ENCODE results near the gene OBSL1.

Gene OBSL1

DNA sequence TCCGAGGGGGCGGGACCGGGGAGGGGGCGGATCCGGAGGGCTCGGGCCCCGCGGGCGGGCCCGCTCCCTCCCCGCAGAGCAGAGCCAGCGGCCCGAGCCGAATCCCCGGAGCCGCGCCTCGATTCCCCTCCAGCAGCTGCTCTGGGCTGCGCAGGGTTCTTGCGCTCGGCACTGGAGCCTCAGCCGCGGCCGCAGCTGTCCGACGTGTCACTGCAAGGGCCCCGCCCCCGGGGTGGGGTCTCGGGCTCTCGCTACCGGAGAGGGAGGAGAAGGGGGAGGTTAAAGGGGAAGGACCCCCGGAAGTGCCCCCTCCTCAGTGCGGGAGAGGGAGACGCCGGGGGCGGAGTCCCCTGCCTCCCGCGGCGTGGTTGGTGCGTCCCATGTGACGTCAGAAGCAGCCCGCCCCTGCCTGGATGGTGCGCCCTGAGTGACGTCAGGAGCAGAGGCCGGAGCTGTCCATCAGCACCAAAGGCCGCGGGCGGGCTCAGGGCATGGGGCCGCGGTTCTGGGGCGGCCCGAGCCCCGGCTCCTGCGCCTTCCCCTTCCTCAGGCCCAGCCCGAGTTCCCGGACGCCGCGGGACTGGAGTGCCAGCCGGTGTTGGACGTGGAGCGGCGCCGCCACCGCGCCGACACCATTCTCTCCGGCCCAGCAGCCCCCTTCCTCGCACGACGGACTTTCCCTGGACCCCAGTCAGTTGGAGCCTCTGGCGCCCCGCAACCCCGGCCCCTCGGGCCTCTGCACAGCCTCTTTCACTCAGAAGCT lies 27.6 kb downstream of the OBSL1 start, which contains the start of the genes CHPF and TMEM198:
TSS of gene CHPF (minus strand) at position 214 of the 763 bp plus-strand sequence. CDS start 271 bp downstream, outside the sequence.
TSS of gene TMEM198 (plus strand) at position 433 of the 763 bp plus-strand sequence. CDS start 700 bp downstream, outside the sequence.
- FAIRE-seq (peak; percentile 98), DNase-seq (ENCODE audit: insufficient read length) (peak; percentile 99)
- TF ChIP-seq POLR2A (IDR thresholded peaks at IDR 0.05; ENCODE audit: low read depth, low read length), result no peak
- TF ChIP-seq TAF1 (IDR thresholded peaks at IDR 0.05; ENCODE audit: borderline replicate concordance, low read depth, low read length), result no peak
- TF ChIP-seq POLR2AphosphoS5 (IDR thresholded peaks at IDR 0.05; ENCODE audit: low read depth, low read length), result no peak

DNA sequence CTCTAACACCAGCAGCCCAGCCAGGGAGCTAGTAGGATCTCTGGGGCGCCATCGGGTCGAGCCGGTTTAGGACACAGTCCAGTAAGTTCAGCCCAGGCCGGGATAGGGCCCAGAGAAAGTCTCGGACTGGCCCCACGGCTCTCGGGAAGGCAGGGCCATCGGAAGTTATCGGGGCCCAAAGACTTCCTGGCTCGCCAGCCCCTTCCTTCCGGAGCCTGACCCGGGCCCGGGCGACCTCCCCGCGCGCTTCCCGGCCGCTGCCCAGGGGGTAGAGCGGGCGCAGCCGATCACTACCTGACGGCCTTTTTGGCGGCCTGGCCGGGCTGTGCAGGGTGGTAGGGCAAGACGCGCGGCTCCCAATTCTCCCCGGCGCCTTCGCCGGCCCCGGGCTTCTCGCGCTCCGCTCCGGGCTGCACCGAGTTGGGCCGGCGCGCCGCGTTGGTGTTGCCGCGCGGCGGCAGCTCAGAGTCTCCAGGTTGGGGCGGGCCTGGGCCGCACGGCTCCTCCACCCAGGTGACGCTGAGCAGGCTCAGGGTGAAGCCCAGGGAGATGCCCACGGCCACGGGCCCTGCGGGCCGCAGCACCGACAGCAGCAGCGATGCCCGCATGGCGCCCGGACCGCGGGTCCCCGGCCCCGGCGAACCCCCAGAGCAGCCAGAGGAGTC lies 28.3 kb downstream of the OBSL1 start:
- TF ChIP-seq POLR2A (IDR thresholded peaks at IDR 0.05; ENCODE audit: low read depth, low read length) (no peak), TAF1 (IDR thresholded peaks at IDR 0.05; ENCODE audit: borderline replicate concordance, low read depth, low read length) (no peak), POLR2AphosphoS5 (IDR thresholded peaks at IDR 0.05; ENCODE audit: low read depth, low read length) (no peak)
- DNase-seq (ENCODE audit: insufficient read length) (peak; percentile 45), FAIRE-seq (peak; percentile 40)

DNA sequence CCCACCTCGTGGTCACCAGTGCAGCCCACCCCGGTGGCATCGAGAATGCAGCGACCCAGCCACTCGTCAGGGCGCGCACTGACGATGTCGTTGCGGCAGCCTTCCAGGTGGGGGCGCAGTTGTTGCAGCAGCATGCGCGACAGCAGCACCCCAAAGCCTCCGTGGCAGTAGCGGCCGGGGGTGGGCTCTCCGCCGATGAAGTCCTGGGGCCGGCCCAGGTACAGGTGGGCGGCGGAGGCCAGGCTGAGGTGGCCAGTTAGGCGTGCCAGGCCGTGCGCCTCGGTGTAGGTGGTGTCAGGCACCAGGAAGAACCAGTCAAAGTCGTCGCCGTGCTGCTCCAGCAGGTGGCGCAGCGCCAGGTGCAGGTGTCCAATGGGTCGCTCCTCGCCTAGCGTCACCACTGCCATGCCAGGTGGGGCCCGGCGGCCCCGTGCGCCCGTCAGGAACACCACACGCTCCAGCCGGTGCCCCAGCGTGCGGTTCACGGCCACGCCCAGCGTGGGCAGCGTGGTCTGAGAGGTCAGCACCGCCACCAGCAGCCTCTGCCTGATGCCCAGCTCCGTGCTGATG lies 29.6 kb downstream of the OBSL1 start:
- DNase-seq (ENCODE audit: insufficient read length), result peak; percentile 91
- TF ChIP-seq POLR2AphosphoS5 (IDR thresholded peaks at IDR 0.05; ENCODE audit: low read depth, low read length) (no peak), TAF1 (IDR thresholded peaks at IDR 0.05; ENCODE audit: borderline replicate concordance, low read depth, low read length) (no peak), POLR2A (IDR thresholded peaks at IDR 0.05; ENCODE audit: low read depth, low read length) (no peak)
- FAIRE-seq, result peak; percentile 98

DNA sequence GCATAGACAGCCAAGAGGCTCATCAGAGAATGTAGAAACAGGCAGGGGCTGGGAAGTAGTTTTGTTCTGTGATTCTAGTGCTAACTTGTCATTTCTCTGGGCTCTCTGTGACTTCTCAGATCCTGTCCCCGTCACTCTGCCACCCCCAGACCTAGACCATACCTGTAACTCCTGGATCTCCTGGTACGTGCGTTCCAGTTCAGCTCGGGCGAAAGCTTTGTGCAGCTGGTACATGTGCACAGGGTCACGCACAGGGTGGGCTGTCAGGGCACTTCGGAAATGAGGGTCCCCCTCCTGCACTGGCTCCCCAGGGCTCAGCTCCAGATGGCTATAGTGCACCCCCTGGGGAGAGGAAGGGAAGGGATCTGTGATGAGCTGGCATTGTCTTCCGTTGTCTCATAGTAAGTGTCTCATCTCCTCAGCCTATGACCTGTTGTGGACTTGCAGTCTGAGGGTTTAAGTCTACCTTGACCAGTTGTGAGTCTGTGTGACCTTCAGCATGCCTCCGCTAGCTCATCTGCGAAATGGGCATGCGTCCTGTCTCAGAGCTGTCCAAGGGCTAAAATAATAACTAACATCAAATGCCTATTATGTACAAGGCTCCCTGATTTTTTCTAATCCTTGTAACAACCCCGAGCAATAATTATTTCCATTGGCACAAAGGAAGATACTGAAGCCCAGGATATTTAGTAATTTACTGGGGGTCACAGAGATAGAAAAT lies 30.4 kb downstream of the OBSL1 start:
- TF ChIP-seq POLR2A (IDR thresholded peaks at IDR 0.05; ENCODE audit: low read depth, low read length) (no peak), TAF1 (IDR thresholded peaks at IDR 0.05; ENCODE audit: borderline replicate concordance, low read depth, low read length) (no peak), POLR2AphosphoS5 (IDR thresholded peaks at IDR 0.05; ENCODE audit: low read depth, low read length) (no peak)
- DNase-seq (ENCODE audit: insufficient read length) (no peak), FAIRE-seq (no peak)

DNA sequence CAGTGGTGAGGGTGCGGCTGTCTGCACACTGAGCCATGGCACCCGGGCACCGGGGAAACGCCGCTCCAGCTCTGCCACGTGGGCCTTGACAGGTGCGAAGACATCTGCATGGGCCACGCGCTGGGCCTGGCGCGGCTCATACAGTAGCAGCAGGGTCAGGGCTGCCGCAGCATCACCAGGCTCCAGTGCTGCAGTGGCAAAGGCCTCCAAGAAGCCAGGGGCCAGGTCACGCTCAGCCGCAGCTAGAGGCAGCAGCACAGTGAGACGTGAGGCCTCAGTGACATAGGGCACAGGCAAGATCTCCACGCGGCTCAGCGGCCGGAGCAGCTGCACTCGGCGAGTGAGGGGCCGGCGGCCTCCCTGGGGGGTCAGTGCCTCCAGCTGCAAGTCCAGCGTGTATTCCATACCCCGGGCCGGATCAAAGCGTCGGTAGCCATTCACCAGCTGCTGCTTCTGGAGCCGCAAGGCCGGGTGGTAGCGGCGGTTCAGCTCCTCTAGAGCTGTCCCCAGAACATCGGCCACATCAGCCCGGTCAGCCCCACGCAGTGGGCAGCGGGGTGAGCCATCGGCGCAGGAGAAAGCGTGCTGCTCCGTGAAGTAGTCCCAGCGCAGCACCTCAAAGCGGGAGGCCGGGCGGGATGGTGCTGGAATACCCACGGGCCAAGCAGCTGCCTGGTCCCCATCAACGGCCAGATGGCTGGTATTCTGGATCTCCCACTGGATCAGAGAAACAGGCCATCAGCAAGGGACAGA lies 31.2 kb downstream of the OBSL1 start:
- TF ChIP-seq TAF1 (IDR thresholded peaks at IDR 0.05; ENCODE audit: borderline replicate concordance, low read depth, low read length) (no peak), POLR2A (IDR thresholded peaks at IDR 0.05; ENCODE audit: low read depth, low read length) (no peak), POLR2AphosphoS5 (IDR thresholded peaks at IDR 0.05; ENCODE audit: low read depth, low read length) (no peak)
- DNase-seq (ENCODE audit: insufficient read length) (no peak), FAIRE-seq (no peak)

DNA sequence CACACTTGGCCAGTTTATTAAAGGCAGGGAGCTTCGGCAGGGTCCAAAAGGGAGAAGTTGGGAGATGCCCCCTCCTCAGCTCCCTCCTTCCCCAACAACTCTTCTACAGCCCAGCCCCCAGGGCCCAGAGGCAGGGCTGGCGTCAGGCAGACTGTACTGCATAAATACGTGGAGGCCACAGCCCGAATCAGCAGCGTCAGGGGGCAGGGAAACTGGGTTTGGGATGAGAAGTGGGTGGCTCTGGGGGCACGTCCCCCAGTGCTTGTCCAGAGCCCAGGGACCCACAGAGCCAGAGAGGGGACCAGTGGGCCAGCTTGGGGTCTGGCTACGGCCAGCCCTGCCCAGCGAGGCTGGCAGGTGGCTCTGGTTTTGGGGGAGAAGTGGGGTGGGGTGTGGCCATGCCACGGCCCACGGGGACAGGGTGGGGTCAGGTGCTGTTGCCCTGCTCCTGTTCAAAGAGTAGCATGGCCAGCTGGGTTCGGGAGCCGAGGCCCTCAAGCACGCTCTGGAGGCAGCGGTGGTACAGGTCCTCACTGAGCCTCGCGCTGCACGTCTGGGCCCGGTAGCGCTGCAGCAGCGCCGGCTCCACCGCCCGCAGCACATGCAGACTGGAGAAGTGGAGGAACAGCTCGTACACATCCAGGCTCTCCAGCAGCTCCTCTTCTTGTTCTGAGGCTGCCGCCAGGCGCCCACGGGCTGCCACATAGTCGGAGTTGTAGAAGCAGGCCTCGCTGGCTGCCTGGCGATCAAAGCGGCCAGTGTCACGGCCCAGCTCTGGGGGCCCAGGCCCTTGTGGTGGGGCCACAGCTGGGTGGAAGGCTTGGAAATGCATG lies 32.2 kb downstream of the OBSL1 start:
- no peak for FAIRE-seq
- TF ChIP-seq TAF1 (IDR thresholded peaks at IDR 0.05; ENCODE audit: borderline replicate concordance, low read depth, low read length), result no peak
- TF ChIP-seq POLR2AphosphoS5 (IDR thresholded peaks at IDR 0.05; ENCODE audit: low read depth, low read length), result no peak
- no peak for TF ChIP-seq POLR2A (IDR thresholded peaks at IDR 0.05; ENCODE audit: low read depth, low read length)
- no peak for DNase-seq (ENCODE audit: insufficient read length)

DNA sequence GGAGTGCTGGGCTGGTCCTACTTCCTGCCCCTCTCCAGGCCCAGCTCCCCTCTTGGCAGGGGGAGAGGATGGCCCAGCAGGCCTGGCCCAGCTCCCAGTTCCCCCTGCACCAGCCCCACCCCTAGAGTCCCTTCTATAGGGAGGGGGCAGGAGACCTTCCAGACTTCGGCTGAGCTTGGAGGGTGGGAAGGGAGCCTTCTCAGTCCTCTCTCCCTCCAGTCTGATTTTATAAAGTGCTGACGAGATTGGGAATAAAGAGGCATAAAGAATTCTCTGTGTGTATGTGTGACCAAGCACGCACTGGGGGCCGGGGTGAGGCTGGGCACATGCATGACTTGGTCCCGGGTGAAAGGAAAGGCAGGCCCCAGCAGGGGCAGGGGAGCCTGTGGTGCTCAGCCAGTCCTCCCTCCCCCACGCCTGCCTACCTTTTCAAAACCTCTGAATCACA lies 32.8 kb downstream of the OBSL1 start:
- no peak for TF ChIP-seq TAF1 (IDR thresholded peaks at IDR 0.05; ENCODE audit: borderline replicate concordance, low read depth, low read length)
- no peak for FAIRE-seq
- no peak for DNase-seq (ENCODE audit: insufficient read length)

DNA sequence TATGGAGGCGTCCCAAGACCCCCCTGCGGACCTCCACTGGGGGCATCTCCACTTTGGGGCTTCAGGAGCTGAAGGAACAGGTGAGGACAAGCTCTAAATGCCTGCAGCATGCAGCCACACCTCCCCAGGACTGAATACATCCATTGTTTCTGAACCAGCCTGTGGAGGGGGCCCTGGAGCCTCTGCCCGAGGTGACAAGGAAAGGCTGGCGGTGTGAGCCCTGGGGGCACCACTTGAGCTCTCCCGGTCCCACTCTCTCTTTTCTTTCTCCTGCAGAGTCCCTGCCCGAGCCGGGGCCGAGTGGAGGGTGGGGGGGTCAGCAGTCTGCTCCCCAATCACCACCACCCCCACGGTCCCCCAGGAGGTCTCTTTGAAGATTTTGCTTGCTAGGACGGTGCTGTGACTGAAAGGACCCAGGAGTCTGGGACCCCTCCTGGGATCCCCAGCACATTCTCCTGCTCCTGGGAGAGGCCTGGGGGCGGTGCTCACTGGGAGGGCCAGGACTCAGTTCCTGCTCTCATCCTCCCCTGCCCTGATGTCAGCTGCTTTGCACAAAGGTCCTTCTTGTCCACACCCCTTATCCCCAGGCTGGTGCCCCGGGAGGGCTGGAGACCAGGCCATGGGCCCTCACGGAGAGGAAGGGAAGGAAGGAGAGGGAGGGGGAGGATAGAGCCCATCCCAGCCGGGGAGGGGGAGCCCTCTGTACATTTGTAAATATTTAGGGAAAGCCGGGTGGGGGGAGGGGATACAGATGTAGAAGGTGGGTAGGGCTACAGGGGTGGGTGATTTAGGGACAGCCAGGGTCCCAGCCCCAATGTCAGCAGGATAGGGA lies 33.5 kb downstream of the OBSL1 start:
- FAIRE-seq, result no peak
- TF ChIP-seq TAF1 (IDR thresholded peaks at IDR 0.05; ENCODE audit: borderline replicate concordance, low read depth, low read length), result no peak
- no peak for TF ChIP-seq POLR2A (IDR thresholded peaks at IDR 0.05; ENCODE audit: low read depth, low read length)
- TF ChIP-seq POLR2AphosphoS5 (IDR thresholded peaks at IDR 0.05; ENCODE audit: low read depth, low read length), result no peak
- no peak for DNase-seq (ENCODE audit: insufficient read length)

DNA sequence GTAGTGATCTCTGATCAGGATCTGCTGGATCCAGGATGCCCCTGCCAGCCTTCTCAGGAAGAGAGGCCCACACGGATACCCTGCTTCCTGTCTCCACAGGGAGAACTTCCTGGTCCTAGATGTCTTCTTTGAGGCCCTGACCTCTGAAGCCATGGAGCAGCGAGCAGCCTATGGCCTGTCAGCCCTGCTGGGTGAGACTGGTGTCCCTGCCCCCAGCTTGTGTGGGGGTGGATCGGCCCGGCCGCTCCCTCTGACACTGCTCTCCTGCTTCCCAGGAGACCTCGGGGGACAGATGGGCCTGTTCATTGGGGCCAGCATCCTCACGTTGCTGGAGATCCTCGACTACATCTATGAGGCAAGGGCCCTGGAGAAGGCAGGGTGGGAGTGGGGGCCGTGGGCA lies 34.4 kb downstream of the OBSL1 start:
- no peak for DNase-seq (ENCODE audit: insufficient read length)
- TF ChIP-seq TAF1 (IDR thresholded peaks at IDR 0.05; ENCODE audit: borderline replicate concordance, low read depth, low read length) (no peak), POLR2AphosphoS5 (IDR thresholded peaks at IDR 0.05; ENCODE audit: low read depth, low read length) (no peak), POLR2A (IDR thresholded peaks at IDR 0.05; ENCODE audit: low read depth, low read length) (no peak)
- no peak for FAIRE-seq
